ENCODE data around the gene COX6B1.
"Not testable (repeated sequence)": the region's sequence is repeated elsewhere in the genome, so short reads cannot be mapped to it uniquely, and the experiment has no call there.

Gene COX6B1

GRCh38 chr19:35665604-35666003 is 17.5 kb downstream of the COX6B1 start:
- no peak for DNase-seq (ENCODE audit: low read depth in 2 of 2)

- DNase-seq (ENCODE audit: low read depth in 2 of 2), result no peak
Observed at GRCh38 chr19:35666251-35666913, 18.3 kb downstream of the COX6B1 start, which contains the start of gene UPK1A. TSS of gene UPK1A (plus strand) at chr19:35666517. CDS start at chr19:35666813, 296 bp downstream.

GRCh38 chr19:35669566-35669965 is 21.4 kb downstream of the COX6B1 start:
- DNase-seq (ENCODE audit: low read depth in 2 of 2), result no peak

GRCh38 chr19:35669974-35670373 is 21.9 kb downstream of the COX6B1 start:
- DNase-seq (ENCODE audit: low read depth in 2 of 2), result no peak

- DNase-seq (ENCODE audit: low read depth in 2 of 2), result no peak
Observed at GRCh38 chr19:35670686-35671085, 22.6 kb downstream of the COX6B1 start.

GRCh38 chr19:35671818-35672217 is 23.7 kb downstream of the COX6B1 start:
- no peak for DNase-seq (ENCODE audit: low read depth in 2 of 2)

- DNase-seq (ENCODE audit: low read depth in 2 of 2), result peak in 1 of 2 donors; percentile 5
Observed at GRCh38 chr19:35673121-35673804, 25.1 kb downstream of the COX6B1 start.

GRCh38 chr19:35675589-35676140 is 27.5 kb downstream of the COX6B1 start:
- no peak for DNase-seq (ENCODE audit: low read depth in 2 of 2)

- DNase-seq (ENCODE audit: low read depth in 2 of 2), result no peak
Observed at GRCh38 chr19:35689836-35690235, 41.7 kb downstream of the COX6B1 start.

- DNase-seq (ENCODE audit: low read depth in 2 of 2), result not testable (repeated sequence)
Observed at GRCh38 chr19:35691106-35691505, 43.0 kb downstream of the COX6B1 start.

GRCh38 chr19:35692010-35692409 is 43.9 kb downstream of the COX6B1 start:
- DNase-seq (ENCODE audit: low read depth in 2 of 2), result no peak

GRCh38 chr19:35693422-35693821 is 45.3 kb downstream of the COX6B1 start:
- DNase-seq (ENCODE audit: low read depth in 2 of 2), result no peak

GRCh38 chr19:35693835-35694599 is 45.9 kb downstream of the COX6B1 start:
- peak; percentile 80 to 82 for DNase-seq (ENCODE audit: low read depth in 2 of 2)

GRCh38 chr19:35695895-35696422 is 47.8 kb downstream of the COX6B1 start:
- DNase-seq (ENCODE audit: low read depth in 2 of 2), result no peak

GRCh38 chr19:35696835-35697234 is 48.7 kb downstream of the COX6B1 start:
- no peak for DNase-seq (ENCODE audit: low read depth in 2 of 2)

- peak; percentile 81 to 89 for DNase-seq (ENCODE audit: low read depth in 2 of 2)
Observed at GRCh38 chr19:35702223-35703012, 54.3 kb downstream of the COX6B1 start.

- DNase-seq (ENCODE audit: low read depth in 2 of 2), result no peak
Observed at GRCh38 chr19:35703343-35703742, 55.2 kb downstream of the COX6B1 start.

GRCh38 chr19:35704218-35704617 is 56.1 kb downstream of the COX6B1 start, which contains the start of gene ZBTB32:
TSS of gene ZBTB32 (plus strand) at chr19:35704558. CDS start at chr19:35714627, 10,069 bp downstream.
- DNase-seq (ENCODE audit: low read depth in 2 of 2), result no peak
